Stimulated activated CD4-positive, alpha-beta T cell treated with anti-CD3 and anti-CD28 coated beads, TNF-alpha, amount 100 ng/mL, for 1 hour (primary cell): ENCODE data around the gene EGR4.
A peak's percentile ranks its signal among the peaks of the same experiment; 100 is the strongest.

ENCODE experiments used
- DNase-seq, 3 donors: peaks; one replicate each; pipeline ENCODE4 v3.0.0-alpha.2; 2020; ENCODE audit warnings: low read depth in 3 of 3, low spot score in 1 of 3

Gene EGR4

GRCh38 chr2:73290049-73290839 lies 3.1 kb downstream of the EGR4 start:
- no peak for DNase-seq

- no peak for DNase-seq
Measured at GRCh38 chr2:73289304-73289703, 4.0 kb downstream of the EGR4 start.

GRCh38 chr2:73286134-73286655 lies 7.2 kb downstream of the EGR4 start:
- no peak for DNase-seq

GRCh38 chr2:73285159-73285739 lies 8.1 kb downstream of the EGR4 start:
- no peak for DNase-seq

- DNase-seq: peak in 2 of 3 donors; percentile 43 to 61
Measured at GRCh38 chr2:73284296-73285158, 8.8 kb downstream of the EGR4 start, which contains the start of gene FBXO41. FBXO41 (minus strand) TSS chr2:73284478; CDS start chr2:73269630, 14,848 bp downstream.

- no peak for DNase-seq
Measured at GRCh38 chr2:73283545-73284295, 9.6 kb downstream of the EGR4 start.

- no peak for DNase-seq
Measured at GRCh38 chr2:73282924-73283544, 10.3 kb downstream of the EGR4 start.

DNA sequence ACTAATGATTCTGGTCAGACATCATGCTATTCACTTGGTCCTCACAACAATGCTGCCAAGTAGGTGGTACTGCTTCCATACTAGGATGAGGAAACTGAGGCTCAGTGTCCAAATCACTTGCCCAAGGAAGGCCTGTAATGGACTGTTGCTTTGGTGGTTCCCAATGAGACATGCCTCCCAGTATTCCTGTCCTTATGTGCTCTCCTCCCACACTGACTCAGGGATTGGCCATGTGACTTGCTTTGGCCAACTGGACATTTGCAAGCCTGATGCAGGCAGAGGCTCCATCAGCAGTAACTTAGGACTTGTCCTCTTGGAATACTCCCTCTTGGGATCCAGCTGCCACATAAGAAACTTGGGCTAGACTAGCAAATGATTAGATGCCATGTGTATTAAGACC lies 12.1 kb downstream of the EGR4 start:
- DNase-seq: no peak

DNA sequence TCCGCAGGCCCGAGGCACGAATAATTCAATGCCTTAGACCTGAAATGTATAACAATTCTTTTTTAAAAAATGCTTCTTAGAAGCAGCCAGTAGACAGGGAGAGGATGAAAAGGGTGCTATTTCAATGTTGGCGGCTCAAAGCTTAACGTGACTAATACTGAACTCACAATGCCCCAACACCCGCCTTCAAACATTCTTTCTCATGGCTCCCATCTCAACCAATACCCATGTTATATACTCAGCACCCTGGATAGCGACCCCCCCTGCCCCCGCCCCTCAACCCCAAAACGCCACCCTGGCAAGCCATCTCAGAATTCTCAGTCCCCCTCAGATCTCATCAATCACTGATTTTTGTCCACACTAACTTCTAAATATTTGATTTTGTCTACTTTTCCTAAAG lies 13.5 kb downstream of the EGR4 start:
- DNase-seq: no peak

- no peak for DNase-seq
Measured at GRCh38 chr2:73272270-73272669, 21.1 kb downstream of the EGR4 start.

- DNase-seq: no peak
Measured at GRCh38 chr2:73269686-73270465, 23.5 kb downstream of the EGR4 start.

GRCh38 chr2:73268830-73269685 lies 24.3 kb downstream of the EGR4 start:
- DNase-seq: peak; percentile 47 to 68 (median 49)

- no peak for DNase-seq
Measured at GRCh38 chr2:73268366-73268829, 24.9 kb downstream of the EGR4 start.

DNA sequence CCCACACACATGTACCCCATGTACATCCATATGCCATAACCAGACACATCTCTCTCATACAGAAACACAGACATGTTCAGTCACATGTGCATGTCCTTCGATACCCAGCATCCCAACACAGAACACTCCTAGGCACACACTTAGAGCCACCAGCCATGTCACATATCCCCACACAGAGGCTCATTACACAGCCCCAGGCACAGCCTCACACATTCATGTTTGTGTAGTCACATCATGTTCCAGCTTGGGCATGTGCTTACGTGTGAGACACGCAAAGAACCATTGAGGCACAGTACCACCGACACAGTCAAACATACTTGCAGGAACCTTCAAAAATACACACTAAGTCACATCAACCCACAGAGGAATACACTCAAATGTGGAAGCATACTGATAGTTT lies 26.3 kb downstream of the EGR4 start:
- DNase-seq: no peak

DNA sequence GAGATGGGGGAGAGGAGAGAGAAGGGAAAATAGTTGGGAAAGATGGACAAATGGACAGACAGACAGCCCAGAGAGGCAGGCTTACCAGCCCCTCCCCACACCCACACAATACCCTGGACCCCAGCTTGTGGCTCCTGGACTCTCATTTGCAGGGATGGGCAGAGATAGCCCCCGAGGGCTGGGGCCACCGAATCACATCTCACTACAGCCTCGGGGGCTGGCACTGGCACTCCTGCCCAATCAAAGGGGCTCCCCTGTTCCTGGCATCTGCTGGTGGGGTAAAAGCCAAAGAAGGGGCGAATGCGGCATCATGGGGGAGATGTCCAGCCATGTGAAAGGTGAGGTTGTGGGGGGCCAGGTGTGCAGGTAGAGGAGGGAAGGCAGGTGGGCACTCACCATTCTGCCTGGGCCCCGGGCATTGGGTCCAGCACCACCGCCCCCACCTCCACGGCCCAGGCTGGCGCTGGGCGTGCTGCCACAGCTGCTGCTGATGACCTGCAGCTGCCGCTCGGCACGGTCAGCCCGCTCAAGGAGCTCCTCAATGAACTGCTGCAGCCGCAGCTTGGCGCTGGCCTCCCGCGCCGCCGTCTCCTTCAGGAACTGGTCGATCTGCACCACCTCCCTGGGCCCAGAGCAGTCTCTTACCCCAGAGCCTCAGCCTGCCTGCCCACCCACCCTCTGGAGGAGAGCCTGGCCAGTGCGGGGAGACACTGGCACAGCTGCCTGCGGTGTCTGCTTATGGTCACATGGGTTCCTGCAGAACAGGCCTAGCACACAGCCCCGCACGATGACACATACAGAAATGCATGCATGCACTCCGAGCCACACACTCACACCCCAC lies 27.1 kb downstream of the EGR4 start:
- DNase-seq: no peak

DNA sequence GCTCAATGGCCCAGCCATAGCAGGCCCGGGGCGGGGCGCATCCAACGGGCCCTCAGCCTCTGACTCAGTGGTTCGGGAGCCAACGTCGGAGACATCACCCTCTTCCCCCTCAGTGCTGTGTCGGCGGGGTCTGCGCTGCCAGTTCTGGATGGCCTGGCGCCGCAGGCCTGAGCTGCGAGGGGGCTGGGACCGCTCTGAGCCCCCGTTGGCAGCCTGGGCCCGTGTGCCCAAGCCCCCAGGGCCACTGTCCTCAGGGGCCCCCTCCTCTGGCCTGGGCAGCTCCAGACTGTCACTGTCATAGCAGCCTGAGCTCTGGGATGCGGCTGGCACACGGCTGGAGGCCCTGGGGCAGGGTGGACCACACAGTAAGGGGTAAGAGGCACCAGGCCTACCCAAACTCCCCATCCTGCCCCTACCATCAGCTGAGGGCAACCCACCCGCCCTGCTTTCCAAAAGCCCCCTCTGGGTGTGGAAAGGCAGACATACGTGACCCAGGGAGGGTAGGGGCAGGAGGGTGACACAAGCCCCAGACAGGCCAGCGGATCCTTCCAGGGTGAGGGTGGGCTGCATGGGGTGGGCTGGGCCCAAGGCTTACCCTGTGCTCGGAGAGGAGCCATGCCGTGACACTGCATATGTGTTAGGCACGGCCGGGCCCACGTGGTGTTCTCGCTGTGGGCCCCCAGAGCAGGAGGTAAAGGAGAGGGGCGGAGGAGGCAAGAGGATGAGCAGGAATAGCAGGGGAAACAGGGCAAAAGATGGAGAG lies 27.9 kb downstream of the EGR4 start:
- DNase-seq: no peak

GRCh38 chr2:73264783-73265182 lies 28.6 kb downstream of the EGR4 start:
- no peak for DNase-seq
